Embryonic facial prominence (tissue), 1 donor: ENCODE data around the gene MRC2.

Source experiments
- DNase-seq: peaks from one replicate; pipeline ENCODE4 v3.0.0-alpha.2; 2016; ENCODE audit errors: extremely low spot score

Gene MRC2

DNA sequence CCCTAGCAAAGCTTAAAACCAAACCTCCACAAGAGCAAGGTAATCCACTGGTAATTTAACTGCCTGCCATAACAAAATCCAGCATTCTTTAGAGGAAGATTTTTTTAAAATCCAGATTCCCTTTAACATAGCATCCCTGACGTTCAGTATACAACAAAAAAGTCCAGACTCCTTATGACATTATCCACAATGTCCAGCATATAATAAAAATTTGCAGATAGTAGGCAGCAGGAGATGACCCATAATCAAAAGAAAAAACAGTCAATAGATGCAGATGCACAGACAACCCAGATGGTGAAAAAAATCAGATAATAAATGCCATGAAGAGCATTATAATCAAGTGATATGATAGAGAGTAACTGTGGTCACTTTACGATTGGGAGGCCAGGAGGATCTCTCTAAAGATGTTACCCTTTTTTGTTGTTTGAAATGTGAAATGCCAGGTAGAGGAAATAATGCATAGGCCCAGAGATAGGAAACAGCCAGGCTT lies 33.2 kb downstream of the MRC2 start:
- DNase-seq, result no peak

DNA sequence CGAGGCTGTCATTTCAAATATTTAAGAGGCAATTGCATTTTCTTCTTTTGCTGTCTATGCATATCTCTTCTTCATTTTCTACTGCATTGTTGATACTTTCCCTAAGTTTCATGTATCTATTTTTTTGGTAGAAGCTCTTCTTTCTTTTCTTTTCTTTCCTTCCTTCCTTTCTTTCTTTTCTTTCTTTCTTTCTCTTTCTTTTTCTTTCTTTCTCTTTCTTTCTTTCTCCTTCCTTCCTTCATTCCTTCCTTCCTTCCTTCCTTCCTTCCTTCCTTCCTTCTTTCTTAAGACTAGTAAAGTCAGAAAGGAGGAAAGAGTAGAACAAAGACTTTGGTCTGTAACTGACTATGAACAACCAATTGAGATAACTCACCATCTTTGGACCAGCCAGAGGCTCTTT lies 33.9 kb downstream of the MRC2 start:
- no peak for DNase-seq

DNA sequence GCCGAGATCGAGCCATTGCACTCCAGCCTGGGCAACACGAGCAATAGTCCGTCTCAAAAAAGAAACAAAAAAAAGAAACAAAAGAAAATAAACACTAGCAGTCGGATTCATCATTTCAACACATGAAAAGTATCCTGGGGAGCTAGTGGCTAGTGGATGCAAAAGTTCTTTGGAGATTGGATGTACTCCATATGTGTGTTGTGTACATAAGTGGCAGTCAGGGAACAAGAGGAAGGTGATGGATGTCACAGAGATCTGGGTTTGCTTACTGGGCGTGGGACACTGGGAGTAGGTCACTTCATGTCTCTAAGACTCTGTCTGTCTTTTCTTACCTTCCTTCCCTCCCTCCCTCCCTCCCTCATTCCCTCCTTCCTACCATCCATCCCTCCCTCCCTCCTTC lies 35.4 kb downstream of the MRC2 start:
- DNase-seq, result no peak

DNA sequence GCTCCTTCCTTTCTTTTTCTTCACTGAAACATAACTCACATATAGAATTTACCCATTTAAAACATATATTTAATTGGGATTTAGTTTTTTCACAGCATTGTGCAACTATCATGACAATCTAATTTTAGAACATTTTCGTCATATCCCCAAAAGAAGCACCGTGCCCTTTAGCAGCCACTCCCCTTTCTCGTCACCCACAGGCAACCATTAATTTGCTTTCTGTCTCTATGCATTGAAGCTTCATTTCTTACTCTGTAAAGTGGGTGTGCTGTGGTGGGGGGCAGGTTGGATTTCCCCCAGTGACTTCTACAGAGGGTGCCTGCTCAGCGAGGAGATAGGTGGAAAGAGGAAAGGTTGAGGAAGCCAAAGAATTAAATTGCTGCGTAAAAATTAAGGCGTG lies 35.8 kb downstream of the MRC2 start:
- DNase-seq, result no peak

DNA sequence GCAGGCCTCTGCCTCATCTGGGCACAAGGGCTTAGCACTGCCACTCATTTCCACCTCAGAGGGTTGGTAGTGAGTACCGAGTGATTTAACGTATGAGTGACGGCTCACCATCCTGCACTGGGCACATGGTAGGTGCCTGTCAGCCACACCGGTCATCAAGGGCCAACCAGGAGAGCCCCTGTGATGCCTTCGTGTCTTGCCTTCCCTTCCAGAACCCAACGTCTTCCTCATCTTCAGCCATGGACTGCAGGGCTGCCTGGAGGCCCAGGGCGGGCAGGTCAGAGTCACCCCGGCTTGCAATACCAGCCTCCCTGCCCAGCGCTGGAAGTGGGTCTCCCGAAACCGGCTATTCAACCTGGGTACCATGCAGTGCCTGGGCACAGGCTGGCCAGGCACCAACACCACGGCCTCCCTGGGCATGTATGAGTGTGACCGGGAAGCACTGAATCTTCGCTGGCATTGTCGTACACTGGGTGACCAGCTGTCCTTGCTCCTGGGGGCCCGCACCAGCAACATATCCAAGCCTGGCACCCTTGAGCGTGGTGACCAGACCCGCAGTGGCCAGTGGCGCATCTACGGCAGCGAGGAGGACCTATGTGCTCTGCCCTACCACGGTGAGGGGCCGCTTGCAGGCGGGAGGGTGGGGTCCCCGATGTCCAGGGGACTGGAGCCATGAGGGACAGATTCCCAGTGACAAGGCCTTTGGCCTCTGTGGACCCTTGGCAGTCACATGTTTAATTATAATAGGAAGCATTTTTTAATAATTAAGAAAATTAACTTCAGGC lies 37.1 kb downstream of the MRC2 start:
- DNase-seq, result no peak

DNA sequence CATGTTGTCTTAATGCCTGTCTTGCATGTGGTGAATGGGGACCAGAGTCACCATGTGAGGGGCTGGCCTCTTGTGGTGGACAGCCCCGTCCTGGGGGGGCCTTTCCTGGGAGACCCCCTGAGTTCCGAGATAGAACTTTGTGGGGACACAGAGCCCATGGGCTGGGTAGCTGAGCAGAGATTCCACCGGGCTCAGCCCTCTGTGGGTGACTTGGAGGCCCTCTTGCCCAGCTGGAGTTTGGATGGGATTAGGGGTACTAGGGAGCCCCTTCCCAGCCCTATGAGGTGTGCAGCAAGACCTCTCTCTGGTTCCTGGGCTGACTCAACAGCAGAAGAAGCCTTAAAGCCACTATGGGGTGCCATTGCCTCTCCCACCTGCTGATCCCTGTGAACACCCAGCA lies 38.1 kb downstream of the MRC2 start:
- DNase-seq, result no peak

DNA sequence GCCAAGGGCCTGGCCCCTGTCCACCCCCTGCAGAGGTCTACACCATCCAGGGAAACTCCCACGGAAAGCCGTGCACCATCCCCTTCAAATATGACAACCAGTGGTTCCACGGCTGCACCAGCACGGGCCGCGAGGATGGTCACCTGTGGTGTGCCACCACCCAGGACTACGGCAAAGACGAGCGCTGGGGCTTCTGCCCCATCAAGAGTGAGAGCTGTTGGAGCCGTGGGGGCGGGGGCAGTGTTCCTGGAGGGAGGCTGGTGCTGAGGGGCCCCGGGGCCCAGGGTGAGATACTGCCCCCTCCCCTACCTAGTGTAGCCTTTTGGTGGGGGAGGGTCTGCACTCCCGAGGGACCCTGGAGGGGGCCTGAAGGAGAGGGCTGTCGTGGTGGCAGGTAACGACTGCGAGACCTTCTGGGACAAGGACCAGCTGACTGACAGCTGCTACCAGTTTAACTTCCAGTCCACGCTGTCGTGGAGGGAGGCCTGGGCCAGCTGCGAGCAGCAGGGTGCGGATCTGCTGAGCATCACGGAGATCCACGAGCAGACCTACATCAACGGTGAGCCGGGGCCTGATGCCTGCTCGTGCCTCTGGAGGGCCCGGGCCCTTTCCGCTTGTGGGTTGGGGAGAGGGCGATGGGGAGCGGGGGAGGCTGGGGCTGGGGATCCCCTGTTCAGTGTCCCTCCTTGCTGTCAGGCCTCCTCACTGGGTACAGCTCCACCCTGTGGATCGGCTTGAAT lies 38.8 kb downstream of the MRC2 start:
- DNase-seq, result no peak

DNA sequence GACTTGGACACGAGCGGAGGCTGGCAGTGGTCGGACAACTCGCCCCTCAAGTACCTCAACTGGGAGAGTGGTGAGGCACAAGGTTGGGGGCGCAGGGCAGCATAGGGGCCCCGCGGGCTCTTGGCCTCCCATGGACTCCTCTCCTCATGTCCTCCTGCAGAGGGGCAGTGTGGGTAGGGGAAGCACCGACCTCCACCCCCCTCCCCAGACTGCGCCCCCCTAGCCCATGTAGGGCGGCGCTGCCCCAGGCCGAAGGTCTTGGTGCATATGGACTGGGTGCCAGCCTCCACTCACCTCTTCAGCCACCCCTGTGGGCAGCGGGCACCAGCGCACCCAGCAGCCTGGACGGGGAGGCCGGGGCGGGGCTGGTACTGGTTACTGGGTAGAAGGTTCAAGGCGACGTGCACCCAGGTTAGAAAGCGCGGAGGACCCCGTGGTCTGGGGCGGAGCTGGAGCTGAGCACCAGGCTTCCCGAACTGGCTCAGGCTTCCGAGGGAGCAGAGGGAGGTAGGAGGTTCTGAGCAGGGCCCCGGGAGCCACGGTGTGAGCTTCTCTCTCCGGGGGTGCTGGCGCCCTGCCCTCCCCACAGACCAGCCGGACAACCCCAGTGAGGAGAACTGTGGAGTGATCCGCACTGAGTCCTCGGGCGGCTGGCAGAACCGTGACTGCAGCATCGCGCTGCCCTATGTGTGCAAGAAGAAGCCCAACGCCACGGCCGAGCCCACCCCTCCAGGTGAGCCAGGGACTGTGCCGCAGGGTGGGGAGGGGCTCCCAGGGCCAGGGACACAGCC lies 39.5 kb downstream of the MRC2 start:
- DNase-seq, result no peak

DNA sequence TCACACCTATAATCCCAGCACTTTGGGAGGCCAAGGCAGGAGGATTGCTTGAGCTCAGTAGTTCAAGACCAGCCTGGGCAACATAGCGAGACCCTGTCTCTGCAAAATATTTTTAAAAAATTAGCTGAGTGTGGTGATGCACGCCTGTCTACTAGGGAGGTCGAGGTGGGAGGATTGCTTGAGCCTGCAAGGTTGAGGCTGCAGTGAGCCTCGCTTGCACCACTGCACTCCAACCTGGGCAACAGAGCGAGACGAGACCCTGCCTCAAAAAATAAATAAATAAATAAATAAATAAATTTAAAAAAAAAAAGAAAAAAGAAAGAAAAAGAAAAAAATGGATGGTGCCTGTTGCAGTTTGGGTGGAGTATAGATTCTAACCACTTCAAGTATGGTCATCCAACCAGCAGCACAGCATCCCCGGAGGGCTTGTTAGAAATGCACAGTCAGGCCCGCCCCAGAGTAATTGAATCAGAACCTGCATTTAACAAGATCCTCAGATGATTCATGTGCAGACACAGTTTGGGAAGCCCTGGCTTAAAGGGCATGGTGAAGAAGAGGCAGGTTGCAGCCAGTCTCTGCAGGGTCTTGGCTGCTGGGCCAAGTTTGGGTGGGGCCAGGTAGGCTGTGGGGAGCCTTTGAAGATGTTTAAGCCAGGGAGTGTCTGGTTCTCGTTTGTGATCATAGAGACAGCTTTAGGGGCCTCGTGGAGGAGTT lies 40.8 kb downstream of the MRC2 start:
- DNase-seq, result no peak

DNA sequence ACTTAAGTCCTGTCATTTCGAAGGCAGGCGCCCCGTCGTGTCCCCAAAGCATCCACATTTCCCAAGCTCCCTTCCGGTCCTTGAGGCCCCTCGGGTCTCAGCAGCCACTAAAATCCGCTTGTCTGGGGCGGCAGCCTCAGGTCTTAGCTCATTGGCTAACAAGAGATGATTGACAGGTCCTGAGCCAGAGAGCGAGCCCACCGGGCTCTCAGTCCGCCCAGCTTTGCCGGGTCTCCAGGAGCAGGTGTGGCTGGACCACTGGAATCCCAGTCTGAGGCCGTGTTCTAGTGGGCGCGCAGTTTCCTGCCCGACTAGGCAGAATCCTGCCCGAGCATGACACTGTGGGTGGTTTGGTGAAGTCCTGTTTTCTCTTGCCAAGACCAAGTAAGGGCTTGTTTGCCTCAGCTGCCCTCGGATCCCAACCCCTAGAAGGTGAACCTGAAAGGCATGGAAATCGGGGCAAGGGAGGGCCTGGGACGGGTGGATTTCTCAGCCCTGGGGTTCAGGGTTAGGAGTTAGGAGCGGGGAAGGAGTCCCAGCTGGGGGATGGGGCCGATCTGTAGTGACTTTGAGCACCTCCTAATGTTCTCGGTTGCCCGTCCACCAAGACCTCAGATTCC lies 42.8 kb downstream of the MRC2 start:
- DNase-seq, result no peak

DNA sequence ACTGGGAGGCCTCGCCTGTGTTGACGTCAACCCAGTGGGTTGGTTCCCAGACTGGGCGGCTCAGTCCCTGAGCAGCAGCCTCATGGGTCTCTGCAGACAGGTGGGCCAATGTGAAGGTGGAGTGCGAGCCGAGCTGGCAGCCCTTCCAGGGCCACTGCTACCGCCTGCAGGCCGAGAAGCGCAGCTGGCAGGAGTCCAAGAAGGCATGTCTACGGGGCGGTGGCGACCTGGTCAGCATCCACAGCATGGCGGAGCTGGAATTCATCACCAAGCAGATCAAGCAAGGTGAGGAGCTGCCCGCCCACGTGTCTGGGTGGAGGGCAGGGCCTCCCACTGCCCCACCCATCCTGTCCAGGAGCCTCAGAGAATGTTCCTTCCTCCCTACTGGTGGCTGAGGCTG lies 44.1 kb downstream of the MRC2 start:
- no peak for DNase-seq

DNA sequence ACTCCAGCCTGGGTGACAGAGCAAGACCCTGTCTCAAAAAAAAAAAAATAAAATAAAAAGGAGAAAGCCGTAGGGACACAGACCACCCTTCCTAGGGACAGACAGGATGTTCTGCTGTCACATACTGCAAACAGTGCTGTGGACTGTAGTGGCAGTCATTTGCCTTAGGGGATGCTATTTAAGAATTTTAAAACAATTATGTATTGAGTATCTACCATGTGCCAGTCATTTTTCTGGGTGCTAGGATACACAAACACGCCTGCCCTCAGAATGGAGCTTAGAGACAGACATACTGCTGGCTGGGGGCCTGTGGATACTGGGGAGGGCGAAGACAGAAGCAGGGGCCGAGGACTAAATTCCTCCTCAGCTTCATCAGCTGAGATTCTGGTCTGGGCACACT lies 45.5 kb downstream of the MRC2 start:
- no peak for DNase-seq

DNA sequence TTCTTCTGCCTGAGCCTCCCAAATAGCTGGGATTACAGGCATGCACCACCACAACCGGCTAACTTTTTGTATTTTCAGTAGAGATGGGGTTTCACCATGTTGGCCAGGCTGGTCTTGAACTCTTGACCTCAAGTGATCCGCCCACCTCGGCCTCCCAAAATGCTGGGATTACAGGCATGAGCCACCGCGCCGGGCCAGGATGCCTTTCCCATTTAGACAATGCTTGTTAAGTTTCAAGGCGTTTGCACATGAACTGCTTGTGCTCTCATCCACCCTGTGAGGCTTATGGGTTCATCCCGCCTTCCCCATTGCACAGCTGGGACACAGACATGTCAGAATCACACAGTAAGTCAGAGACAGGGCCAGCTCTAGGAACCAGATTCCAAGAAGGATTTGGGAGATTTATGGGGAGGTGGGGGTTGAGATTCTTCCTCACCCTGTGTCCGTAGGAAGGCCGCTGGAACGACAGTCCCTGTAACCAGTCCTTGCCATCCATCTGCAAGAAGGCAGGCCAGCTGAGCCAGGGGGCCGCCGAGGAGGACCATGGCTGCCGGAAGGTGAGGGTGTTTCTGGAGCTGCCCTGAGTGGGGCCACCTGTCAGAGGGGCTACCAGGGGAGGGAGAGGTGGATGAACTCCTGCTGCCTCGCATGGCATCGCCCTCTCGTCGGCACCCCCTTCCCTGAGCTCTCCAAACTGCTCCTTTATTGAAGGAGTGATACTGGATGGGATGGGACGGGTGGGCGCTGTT lies 46.3 kb downstream of the MRC2 start:
- DNase-seq, result no peak

DNA sequence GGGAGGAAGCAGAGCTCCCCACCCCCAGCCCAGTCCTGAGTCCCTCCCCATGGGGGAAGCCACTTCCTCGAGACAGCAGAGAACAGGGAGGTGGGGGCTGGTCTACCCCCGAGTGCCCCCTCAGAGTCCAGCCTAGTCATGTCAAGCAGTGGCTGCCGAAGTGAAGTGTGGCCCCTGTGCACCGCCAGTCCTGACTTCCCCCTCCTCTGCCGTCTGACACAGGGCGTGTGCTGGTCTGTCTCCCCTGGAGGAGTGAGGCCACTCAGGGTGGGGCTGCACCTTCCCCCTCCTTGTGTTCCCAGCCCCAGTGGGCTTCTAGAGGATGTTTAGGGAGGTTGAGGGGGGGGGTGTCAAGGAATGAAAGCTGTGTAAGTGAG lies 46.9 kb downstream of the MRC2 start:
- DNase-seq, result no peak

DNA sequence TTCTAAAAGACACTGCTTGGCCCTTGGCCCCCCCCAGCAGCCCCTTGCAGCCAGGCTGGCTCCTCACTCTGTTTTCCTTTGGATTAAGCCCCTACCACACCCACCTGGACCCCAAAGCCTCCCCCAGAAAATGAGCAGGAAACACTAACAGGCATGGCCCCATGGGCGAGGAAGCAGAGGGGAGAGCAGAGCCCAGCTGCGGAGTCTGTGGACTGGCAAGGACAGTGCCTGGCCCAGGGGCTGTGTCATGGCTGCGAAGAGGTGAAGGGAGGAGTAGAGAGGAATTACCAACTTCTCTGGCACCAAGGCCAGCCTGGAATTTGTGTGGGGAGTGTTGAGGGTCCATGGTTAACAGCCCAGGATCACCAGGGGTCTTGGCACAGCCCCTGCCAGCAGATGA lies 47.4 kb downstream of the MRC2 start:
- DNase-seq, result no peak

DNA sequence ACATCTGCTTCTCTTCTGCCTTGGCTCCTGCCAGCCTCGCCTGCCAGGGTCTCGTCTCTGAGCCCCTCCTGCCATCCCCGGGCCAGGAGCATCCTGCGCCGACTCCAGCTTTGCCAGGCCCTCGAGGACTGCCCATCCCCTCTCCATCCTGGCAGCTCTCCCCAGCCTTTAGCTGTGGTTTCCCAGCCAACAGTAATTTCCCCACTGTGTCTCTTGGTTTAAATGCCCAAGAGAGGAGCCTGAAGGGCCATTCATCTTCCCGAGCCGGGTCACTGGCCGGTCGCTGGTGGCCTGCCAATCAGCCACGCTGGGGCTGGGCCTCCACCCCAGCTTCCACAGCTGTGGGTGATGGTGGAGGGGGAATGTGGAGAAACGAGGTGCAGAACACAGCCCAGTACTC lies 47.8 kb downstream of the MRC2 start:
- no peak for DNase-seq

DNA sequence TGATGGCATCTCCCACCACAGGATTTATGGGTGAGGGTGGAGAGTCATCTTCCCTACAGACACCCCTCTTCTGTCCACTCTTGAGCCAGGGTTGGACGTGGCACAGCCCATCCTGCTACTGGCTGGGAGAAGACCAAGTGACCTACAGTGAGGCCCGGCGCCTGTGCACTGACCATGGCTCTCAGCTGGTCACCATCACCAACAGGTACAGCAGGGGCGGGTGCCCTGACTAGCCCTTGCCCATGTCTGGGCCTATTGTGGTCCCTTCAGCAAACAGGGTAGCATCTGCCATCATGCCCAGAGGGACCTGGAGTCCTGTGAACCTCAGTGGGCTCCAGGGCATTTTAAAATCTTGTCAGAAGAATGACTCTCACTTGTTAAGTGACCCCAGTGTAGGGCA lies 48.2 kb downstream of the MRC2 start:
- no peak for DNase-seq

DNA sequence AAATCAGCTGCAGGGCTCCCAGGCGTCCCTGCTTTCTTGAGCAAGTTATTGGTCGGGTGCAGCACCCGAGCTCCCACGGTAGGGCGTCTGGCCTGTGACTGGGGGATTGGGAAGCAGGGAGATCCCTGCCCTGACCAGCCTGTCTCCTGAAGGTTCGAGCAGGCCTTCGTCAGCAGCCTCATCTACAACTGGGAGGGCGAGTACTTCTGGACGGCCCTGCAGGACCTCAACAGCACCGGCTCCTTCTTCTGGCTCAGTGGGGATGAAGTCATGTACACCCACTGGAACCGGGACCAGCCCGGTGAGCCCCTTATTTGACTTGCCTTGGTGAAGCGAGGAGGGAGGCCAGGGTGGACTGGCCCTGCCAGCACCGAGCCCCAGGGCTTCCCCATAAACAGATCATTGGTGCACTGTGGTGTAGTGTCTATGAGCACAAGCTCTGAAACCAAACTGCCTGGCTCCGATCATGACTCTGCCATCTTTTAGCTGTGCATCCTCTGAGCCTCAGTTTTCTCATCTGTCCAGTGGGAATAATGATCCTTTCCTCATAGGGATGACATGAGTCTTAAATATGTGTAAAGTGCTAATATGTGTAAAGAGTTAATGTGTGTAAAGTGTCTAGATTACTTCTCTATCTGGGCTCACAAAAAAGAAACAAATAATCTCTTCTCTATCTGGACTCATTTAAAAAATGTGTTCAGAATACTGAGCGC lies 48.9 kb downstream of the MRC2 start:
- no peak for DNase-seq

DNA sequence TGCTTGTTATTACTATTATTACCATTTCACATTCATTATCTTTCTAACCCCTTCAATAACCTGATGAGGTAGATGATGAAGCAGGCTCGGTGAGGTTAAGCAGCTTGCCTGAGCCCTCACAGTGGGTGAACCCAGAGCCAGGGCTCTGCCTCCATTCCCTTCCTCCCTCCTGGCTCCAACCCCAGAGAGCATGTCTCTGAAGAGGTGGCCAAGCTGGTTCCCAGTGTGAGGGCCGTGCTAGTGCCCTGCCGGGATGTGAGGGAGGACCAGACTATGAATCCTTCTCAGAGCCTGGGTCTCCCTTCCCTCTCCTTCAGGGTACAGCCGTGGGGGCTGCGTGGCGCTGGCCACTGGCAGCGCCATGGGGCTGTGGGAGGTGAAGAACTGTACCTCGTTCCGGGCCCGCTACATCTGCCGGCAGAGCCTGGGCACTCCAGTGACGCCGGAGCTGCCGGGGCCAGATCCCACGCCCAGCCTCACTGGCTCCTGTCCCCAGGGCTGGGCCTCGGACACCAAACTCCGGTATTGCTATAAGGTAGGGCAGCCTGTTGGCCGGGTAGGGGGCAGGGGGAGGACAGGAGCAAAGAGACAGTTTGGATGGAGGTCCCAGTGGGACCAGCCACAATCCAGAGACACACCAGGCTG lies 49.6 kb downstream of the MRC2 start:
- no peak for DNase-seq
